ENCODE results near the gene SUPT6H. TPM values are rescaled to one million over a fixed set of nuclear protein-coding genes. Genes with fewer than 3 reads are reported as not detected.

The SUPT6H gene
- total and polyA plus RNA-seq, 9 of the 15 experiments (the other 6 are each of a cell fraction or from before 2014, with no cell fraction given), result 1.7 to 77.7 (median 49.2) TPM

DNA sequence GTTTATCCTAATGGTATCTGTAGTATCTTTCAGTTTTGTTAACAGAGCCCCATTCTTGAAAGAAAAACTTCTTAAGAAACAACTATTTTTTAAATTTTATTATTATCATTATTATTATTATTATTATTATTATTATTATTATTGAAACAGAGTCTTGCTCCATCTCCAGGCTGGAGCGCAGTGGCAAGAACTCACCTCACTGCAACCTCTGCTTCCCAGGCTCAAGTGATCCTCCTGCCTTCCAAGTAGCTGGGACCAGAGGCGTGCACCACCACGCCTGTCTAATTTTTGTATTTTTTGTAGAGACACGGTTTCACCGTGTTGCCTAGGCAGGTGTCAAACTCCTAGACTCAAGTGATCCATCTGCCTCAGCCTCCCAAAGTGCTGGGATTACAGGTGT, 23.4 kb downstream of the SUPT6H start (continued):
- TF ChIP-seq, protein P1, sequence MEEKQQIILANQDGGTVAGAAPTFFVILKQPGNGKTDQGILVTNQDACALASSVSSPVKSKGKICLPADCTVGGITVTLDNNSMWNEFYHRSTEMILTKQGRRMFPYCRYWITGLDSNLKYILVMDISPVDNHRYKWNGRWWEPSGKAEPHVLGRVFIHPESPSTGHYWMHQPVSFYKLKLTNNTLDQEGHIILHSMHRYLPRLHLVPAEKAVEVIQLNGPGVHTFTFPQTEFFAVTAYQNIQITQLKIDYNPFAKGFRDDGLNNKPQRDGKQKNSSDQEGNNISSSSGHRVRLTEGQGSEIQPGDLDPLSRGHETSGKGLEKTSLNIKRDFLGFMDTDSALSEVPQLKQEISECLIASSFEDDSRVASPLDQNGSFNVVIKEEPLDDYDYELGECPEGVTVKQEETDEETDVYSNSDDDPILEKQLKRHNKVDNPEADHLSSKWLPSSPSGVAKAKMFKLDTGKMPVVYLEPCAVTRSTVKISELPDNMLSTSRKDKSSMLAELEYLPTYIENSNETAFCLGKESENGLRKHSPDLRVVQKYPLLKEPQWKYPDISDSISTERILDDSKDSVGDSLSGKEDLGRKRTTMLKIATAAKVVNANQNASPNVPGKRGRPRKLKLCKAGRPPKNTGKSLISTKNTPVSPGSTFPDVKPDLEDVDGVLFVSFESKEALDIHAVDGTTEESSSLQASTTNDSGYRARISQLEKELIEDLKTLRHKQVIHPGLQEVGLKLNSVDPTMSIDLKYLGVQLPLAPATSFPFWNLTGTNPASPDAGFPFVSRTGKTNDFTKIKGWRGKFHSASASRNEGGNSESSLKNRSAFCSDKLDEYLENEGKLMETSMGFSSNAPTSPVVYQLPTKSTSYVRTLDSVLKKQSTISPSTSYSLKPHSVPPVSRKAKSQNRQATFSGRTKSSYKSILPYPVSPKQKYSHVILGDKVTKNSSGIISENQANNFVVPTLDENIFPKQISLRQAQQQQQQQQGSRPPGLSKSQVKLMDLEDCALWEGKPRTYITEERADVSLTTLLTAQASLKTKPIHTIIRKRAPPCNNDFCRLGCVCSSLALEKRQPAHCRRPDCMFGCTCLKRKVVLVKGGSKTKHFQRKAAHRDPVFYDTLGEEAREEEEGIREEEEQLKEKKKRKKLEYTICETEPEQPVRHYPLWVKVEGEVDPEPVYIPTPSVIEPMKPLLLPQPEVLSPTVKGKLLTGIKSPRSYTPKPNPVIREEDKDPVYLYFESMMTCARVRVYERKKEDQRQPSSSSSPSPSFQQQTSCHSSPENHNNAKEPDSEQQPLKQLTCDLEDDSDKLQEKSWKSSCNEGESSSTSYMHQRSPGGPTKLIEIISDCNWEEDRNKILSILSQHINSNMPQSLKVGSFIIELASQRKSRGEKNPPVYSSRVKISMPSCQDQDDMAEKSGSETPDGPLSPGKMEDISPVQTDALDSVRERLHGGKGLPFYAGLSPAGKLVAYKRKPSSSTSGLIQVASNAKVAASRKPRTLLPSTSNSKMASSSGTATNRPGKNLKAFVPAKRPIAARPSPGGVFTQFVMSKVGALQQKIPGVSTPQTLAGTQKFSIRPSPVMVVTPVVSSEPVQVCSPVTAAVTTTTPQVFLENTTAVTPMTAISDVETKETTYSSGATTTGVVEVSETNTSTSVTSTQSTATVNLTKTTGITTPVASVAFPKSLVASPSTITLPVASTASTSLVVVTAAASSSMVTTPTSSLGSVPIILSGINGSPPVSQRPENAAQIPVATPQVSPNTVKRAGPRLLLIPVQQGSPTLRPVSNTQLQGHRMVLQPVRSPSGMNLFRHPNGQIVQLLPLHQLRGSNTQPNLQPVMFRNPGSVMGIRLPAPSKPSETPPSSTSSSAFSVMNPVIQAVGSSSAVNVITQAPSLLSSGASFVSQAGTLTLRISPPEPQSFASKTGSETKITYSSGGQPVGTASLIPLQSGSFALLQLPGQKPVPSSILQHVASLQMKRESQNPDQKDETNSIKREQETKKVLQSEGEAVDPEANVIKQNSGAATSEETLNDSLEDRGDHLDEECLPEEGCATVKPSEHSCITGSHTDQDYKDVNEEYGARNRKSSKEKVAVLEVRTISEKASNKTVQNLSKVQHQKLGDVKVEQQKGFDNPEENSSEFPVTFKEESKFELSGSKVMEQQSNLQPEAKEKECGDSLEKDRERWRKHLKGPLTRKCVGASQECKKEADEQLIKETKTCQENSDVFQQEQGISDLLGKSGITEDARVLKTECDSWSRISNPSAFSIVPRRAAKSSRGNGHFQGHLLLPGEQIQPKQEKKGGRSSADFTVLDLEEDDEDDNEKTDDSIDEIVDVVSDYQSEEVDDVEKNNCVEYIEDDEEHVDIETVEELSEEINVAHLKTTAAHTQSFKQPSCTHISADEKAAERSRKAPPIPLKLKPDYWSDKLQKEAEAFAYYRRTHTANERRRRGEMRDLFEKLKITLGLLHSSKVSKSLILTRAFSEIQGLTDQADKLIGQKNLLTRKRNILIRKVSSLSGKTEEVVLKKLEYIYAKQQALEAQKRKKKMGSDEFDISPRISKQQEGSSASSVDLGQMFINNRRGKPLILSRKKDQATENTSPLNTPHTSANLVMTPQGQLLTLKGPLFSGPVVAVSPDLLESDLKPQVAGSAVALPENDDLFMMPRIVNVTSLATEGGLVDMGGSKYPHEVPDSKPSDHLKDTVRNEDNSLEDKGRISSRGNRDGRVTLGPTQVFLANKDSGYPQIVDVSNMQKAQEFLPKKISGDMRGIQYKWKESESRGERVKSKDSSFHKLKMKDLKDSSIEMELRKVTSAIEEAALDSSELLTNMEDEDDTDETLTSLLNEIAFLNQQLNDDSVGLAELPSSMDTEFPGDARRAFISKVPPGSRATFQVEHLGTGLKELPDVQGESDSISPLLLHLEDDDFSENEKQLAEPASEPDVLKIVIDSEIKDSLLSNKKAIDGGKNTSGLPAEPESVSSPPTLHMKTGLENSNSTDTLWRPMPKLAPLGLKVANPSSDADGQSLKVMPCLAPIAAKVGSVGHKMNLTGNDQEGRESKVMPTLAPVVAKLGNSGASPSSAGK (IDR thresholded peaks at IDR 0.05), result no peak
- TF ChIP-seq, protein P2, sequence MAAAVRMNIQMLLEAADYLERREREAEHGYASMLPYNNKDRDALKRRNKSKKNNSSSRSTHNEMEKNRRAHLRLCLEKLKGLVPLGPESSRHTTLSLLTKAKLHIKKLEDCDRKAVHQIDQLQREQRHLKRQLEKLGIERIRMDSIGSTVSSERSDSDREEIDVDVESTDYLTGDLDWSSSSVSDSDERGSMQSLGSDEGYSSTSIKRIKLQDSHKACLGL (CRISPR knock-in tag; IDR thresholded peaks at IDR 0.05; ENCODE audit: borderline replicate concordance, poor library complexity, severe bottlenecking), result no peak
- TF ChIP-seq, protein P3, sequence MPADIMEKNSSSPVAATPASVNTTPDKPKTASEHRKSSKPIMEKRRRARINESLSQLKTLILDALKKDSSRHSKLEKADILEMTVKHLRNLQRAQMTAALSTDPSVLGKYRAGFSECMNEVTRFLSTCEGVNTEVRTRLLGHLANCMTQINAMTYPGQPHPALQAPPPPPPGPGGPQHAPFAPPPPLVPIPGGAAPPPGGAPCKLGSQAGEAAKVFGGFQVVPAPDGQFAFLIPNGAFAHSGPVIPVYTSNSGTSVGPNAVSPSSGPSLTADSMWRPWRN (IDR thresholded peaks at IDR 0.05; ENCODE audit: low read depth), result no peak
- TF ChIP-seq, protein P4, sequence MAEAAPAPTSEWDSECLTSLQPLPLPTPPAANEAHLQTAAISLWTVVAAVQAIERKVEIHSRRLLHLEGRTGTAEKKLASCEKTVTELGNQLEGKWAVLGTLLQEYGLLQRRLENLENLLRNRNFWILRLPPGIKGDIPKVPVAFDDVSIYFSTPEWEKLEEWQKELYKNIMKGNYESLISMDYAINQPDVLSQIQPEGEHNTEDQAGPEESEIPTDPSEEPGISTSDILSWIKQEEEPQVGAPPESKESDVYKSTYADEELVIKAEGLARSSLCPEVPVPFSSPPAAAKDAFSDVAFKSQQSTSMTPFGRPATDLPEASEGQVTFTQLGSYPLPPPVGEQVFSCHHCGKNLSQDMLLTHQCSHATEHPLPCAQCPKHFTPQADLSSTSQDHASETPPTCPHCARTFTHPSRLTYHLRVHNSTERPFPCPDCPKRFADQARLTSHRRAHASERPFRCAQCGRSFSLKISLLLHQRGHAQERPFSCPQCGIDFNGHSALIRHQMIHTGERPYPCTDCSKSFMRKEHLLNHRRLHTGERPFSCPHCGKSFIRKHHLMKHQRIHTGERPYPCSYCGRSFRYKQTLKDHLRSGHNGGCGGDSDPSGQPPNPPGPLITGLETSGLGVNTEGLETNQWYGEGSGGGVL (CRISPR knock-in tag; IDR thresholded peaks at IDR 0.05), result no peak

Data from K562 (cell line).